HepG2 (cell line): ENCODE data around the gene MXRA8. TPM values are rescaled to one million over a fixed set of nuclear protein-coding genes. Genes with fewer than 3 reads are reported as not detected.

Experiments used
- ARNTL ChIP-seq: sonication (generic); formaldehyde crosslinking; IDR thresholded peaks from 2 replicates; pipeline ENCODE4 v1.4.0; 2020; ENCODE audit warnings: mild to moderate bottlenecking, missing genetic modification reagents
- BCL6 ChIP-seq: IDR thresholded peaks from 2 replicates; pipeline ENCODE4 v1.6.1; 2016; ENCODE audit warnings: missing genetic modification reagents, missing compliant biosample characterization
- ETV5 ChIP-seq: IDR thresholded peaks from 2 replicates; pipeline ENCODE4 v1.6.1; 2018; ENCODE audit warnings: missing biosample characterization, missing genetic modification reagents, inconsistent platforms, borderline replicate concordance
- MEIS2 ChIP-seq: sonication (generic); formaldehyde crosslinking; IDR thresholded peaks from 2 replicates; pipeline ENCODE4 v1.9.0; 2021; ENCODE audit warnings: mild to moderate bottlenecking, missing genetic modification reagents
- NFIC ChIP-seq: IDR thresholded peaks from 2 replicates; pipeline ENCODE4 v1.6.1; 2012; ENCODE audit warnings: mild to moderate bottlenecking, low read length, inconsistent platforms
- RFXAP ChIP-seq: sonication (generic); formaldehyde crosslinking; IDR thresholded peaks from 2 replicates; pipeline ENCODE4 v1.4.0; 2020; ENCODE audit warnings: missing genetic modification reagents, borderline replicate concordance
- ZFP36L2 ChIP-seq: sonication (generic); formaldehyde crosslinking; IDR thresholded peaks from 2 replicates; pipeline ENCODE4 v1.4.0; 2020; ENCODE audit warnings: missing genetic modification reagents
- ZNF101 ChIP-seq: sonication (generic); formaldehyde crosslinking; IDR thresholded peaks from 2 replicates; pipeline ENCODE4 v1.4.0; 2020; ENCODE audit warnings: mild to moderate bottlenecking, low read depth, missing genetic modification reagents, borderline replicate concordance
- ZNF44 ChIP-seq: sonication (generic); formaldehyde crosslinking; IDR thresholded peaks from 2 replicates; pipeline ENCODE4 v1.5.1; 2020; ENCODE audit warnings: mild to moderate bottlenecking, missing genetic modification reagents
- ZNF672 ChIP-seq: sonication (generic); formaldehyde crosslinking; IDR thresholded peaks from 2 replicates; pipeline ENCODE4 v1.8.1; 2022; ENCODE audit warnings: missing genetic modification reagents
- ZNF781 ChIP-seq: sonication (generic); formaldehyde crosslinking; IDR thresholded peaks from 2 replicates; pipeline ENCODE4 v1.5.1; 2020; ENCODE audit warnings: borderline replicate concordance, mild to moderate bottlenecking, missing genetic modification reagents; ENCODE audit errors: not compliant biosample characterization
- polyA plus RNA-seq, 8 experiments: library from polyadenylated mRNA; depleted of rRNA in 3 of 8; stranded (reverse) in 7 of 8; unstranded in 1 of 8; fragments of >200 nt; fragmentation: Illumina TruSeq in 4 of 8; extraction: Trizol in 4 of 8; gene quantifications; 2 replicates each; pipeline versions ENCODE4 v1.2.1 to v1.2.3, GENCODE V29; 2011 to 2016; ENCODE audit warnings: low read depth in 4 of 8, missing spikeins in 1 of 8, mixed read lengths in 1 of 8; ENCODE audit not compliant: insufficient read depth in 1 of 8
- total RNA-seq, 5 experiments: library from RNA; depleted of rRNA; stranded (reverse); fragments of >200 nt; fragmentation: Illumina TruSeq; extraction: Trizol; gene quantifications; 2 replicates each; pipeline ENCODE4 v1.2.3, GENCODE V29; 2016; ENCODE audit warnings: low read depth in 1 of 5
- TF ChIP-seq, protein P1 (sequence below): sonication (generic); formaldehyde crosslinking; IDR thresholded peaks from 2 replicates; pipeline ENCODE4 v1.4.0; 2020; ENCODE audit warnings: missing genetic modification reagents
- TF ChIP-seq, protein P2 (sequence below): fragments of 450-650 bp; IDR thresholded peaks from 2 replicates; pipeline ENCODE4 v1.6.1; 2017
- TF ChIP-seq, protein P3 (sequence below): sonication (generic); formaldehyde crosslinking; IDR thresholded peaks from 2 replicates; pipeline ENCODE4 v1.5.1; 2020; ENCODE audit warnings: mild to moderate bottlenecking, missing genetic modification reagents, borderline replicate concordance
- TF ChIP-seq, protein P4 (sequence below): sonication (generic); formaldehyde crosslinking; IDR thresholded peaks from 2 replicates; pipeline ENCODE4 v1.5.0; 2020; ENCODE audit warnings: mild to moderate bottlenecking, missing genetic modification reagents, borderline replicate concordance

MXRA8 gene
- total and polyA plus RNA-seq, 2 of the 13 experiments (the other 11 are each of a cell fraction or from before 2014, with no cell fraction given), result 19.8 to 44.8 TPM

DNA sequence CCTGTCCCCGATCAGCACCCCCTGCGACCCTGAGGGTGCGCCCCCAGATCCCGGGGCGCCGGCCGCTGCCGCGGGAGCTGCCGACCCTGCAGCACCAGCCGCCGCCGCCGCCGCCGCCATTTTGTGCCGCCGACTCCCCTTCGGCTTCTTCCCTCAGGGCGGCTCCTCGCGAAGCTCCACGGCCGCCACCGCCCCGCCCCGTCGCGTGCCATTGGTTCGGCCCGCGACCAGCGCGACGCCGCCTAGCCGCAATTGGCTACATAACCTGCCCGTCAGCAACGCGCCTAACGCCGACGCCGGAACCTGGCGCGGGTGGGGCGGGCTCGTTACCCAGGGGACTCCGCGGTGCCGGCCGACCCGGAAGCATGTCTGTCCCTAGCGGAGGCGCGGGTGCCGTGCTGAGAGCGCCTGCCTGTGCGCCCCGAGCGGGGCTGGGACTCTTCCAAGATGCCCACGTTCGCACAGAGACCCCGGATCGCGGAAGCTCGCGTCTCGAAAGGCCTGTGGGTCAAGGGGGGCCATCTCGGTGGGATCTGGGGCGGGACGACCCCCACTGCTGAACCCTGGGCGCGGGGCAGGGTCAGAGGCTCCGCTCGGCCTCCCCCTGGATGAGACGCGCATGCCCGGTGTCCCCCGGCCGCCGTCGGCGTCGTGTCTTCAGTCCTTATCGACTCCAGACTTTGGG is 41.0 kb upstream of the MXRA8 start, which contains the start of gene CCNL2 (continued):
- TF ChIP-seq, protein P1, sequence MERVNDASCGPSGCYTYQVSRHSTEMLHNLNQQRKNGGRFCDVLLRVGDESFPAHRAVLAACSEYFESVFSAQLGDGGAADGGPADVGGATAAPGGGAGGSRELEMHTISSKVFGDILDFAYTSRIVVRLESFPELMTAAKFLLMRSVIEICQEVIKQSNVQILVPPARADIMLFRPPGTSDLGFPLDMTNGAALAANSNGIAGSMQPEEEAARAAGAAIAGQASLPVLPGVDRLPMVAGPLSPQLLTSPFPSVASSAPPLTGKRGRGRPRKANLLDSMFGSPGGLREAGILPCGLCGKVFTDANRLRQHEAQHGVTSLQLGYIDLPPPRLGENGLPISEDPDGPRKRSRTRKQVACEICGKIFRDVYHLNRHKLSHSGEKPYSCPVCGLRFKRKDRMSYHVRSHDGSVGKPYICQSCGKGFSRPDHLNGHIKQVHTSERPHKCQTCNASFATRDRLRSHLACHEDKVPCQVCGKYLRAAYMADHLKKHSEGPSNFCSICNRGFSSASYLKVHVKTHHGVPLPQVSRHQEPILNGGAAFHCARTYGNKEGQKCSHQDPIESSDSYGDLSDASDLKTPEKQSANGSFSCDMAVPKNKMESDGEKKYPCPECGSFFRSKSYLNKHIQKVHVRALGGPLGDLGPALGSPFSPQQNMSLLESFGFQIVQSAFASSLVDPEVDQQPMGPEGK (CRISPR knock-in tag), result peak; percentile 51; the same call in 1 of the 2 replicates
- TF ChIP-seq ZNF672 (CRISPR knock-in tag) (no peak), ETV5 (CRISPR knock-in tag) (peak; percentile 85), ZNF44 (no peak), ARNTL (CRISPR knock-in tag) (peak; percentile 85), ZNF101 (CRISPR knock-in tag) (no peak; the same call in 1 of the 2 replicates), RFXAP (no peak), MEIS2 (peak; percentile 50; the same call in 1 of the 2 replicates), ZNF781 (CRISPR knock-in tag) (no peak), ZFP36L2 (CRISPR knock-in tag) (no peak), NFIC (no peak), BCL6 (CRISPR knock-in tag) (peak; percentile 21; the same call in 1 of the 2 replicates)
- TF ChIP-seq, protein P2, sequence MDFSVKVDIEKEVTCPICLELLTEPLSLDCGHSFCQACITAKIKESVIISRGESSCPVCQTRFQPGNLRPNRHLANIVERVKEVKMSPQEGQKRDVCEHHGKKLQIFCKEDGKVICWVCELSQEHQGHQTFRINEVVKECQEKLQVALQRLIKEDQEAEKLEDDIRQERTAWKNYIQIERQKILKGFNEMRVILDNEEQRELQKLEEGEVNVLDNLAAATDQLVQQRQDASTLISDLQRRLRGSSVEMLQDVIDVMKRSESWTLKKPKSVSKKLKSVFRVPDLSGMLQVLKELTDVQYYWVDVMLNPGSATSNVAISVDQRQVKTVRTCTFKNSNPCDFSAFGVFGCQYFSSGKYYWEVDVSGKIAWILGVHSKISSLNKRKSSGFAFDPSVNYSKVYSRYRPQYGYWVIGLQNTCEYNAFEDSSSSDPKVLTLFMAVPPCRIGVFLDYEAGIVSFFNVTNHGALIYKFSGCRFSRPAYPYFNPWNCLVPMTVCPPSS, result no peak
- TF ChIP-seq, protein P3, sequence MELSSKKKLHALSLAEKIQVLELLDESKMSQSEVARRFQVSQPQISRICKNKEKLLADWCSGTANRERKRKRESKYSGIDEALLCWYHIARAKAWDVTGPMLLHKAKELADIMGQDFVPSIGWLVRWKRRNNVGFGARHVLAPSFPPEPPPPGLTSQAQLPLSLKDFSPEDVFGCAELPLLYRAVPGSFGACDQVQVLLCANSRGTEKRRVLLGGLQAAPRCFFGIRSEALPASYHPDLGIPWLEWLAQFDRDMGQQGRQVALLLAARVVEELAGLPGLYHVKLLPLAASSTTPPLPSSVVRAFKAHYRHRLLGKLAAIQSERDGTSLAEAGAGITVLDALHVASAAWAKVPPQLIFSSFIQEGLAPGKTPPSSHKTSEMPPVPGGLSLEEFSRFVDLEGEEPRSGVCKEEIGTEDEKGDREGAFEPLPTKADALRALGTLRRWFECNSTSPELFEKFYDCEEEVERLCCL (CRISPR knock-in tag), result no peak; the same call in 1 of the 2 replicates
- TF ChIP-seq, protein P4, sequence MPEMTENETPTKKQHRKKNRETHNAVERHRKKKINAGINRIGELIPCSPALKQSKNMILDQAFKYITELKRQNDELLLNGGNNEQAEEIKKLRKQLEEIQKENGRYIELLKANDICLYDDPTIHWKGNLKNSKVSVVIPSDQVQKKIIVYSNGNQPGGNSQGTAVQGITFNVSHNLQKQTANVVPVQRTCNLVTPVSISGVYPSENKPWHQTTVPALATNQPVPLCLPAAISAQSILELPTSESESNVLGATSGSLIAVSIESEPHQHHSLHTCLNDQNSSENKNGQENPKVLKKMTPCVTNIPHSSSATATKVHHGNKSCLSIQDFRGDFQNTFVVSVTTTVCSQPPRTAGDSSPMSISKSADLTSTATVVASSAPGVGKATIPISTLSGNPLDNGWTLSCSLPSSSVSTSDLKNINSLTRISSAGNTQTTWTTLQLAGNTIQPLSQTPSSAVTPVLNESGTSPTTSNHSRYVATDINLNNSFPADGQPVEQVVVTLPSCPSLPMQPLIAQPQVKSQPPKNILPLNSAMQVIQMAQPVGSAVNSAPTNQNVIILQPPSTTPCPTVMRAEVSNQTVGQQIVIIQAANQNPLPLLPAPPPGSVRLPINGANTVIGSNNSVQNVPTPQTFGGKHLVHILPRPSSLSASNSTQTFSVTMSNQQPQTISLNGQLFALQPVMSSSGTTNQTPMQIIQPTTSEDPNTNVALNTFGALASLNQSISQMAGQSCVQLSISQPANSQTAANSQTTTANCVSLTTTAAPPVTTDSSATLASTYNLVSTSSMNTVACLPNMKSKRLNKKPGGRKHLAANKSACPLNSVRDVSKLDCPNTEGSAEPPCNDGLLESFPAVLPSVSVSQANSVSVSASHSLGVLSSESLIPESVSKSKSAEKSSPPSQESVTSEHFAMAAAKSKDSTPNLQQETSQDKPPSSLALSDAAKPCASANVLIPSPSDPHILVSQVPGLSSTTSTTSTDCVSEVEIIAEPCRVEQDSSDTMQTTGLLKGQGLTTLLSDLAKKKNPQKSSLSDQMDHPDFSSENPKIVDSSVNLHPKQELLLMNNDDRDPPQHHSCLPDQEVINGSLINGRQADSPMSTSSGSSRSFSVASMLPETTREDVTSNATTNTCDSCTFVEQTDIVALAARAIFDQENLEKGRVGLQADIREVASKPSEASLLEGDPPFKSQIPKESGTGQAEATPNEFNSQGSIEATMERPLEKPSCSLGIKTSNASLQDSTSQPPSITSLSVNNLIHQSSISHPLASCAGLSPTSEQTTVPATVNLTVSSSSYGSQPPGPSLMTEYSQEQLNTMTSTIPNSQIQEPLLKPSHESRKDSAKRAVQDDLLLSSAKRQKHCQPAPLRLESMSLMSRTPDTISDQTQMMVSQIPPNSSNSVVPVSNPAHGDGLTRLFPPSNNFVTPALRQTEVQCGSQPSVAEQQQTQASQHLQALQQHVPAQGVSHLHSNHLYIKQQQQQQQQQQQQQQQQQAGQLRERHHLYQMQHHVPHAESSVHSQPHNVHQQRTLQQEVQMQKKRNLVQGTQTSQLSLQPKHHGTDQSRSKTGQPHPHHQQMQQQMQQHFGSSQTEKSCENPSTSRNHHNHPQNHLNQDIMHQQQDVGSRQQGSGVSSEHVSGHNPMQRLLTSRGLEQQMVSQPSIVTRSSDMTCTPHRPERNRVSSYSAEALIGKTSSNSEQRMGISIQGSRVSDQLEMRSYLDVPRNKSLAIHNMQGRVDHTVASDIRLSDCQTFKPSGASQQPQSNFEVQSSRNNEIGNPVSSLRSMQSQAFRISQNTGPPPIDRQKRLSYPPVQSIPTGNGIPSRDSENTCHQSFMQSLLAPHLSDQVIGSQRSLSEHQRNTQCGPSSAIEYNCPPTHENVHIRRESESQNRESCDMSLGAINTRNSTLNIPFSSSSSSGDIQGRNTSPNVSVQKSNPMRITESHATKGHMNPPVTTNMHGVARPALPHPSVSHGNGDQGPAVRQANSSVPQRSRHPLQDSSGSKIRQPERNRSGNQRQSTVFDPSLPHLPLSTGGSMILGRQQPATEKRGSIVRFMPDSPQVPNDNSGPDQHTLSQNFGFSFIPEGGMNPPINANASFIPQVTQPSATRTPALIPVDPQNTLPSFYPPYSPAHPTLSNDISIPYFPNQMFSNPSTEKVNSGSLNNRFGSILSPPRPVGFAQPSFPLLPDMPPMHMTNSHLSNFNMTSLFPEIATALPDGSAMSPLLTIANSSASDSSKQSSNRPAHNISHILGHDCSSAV, result no peak
